GM12873 (cell line): ENCODE measurements around the gene EIF1AX.

Experiments used
- CTCF ChIP-seq: IDR thresholded peaks from 2 replicates; pipeline ENCODE4 v1.5.1; 2012; ENCODE audit warnings: low read depth, mild to moderate bottlenecking, moderate library complexity, low read length, control low read depth; ENCODE audit not compliant: insufficient read depth; ENCODE audit errors: missing control alignments

The EIF1AX gene

GRCh38 chrX:20127440-20127839 lies 14.2 kb downstream of the EIF1AX start:
- TF ChIP-seq CTCF: peak; percentile 17

GRCh38 chrX:20124964-20125363 lies 16.7 kb downstream of the EIF1AX start:
- no peak for TF ChIP-seq CTCF

GRCh38 chrX:20118065-20118824 lies 23.4 kb downstream of the EIF1AX start:
- no peak for TF ChIP-seq CTCF

- TF ChIP-seq CTCF: no peak
These were observed 24.9 kb downstream of the EIF1AX start, which contains the start of gene MAP7D2 for GRCh38 chrX:20116577-20117240. MAP7D2 (minus strand) TSS chrX:20116907; CDS start chrX:20116879, 28 bp downstream.

- no peak for TF ChIP-seq CTCF
These were observed 25.5 kb downstream of the EIF1AX start for GRCh38 chrX:20116087-20116576.

DNA sequence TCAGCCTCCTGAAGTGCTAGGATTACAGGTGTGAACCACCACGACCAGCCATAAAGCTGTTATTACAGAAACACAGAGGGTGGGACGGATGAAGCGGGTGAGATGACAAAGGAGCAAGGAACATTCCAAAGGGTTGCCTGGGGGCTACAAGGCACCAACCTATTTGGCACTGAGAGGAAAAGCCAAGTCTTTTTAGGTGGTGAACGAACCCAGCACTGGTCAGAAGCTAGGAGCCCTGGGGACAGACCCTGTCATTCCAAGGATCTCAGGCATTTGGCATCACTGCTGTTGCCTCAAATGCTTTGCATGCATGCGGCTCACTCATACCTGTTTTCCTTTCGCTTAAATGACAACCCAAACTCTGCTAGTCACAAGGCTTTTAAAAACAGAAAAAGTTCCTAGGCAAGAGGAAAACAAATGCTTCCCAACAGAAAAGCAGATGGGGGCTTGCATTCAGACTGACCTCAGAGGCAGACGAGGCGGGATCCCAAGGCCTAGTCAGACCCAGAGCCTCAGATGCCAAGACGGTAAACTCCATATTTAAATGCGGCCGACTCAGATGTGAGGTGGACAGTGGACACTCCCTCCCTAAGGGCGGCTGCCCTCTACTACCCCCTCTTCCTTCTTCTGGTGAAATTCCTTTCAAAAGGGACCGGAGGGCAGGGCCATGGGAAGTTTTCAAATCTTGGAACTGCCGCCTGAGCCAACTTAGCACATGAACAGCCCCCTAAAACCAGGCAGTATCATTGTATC lies 29.4 kb downstream of the EIF1AX start:
- no peak for TF ChIP-seq CTCF

DNA sequence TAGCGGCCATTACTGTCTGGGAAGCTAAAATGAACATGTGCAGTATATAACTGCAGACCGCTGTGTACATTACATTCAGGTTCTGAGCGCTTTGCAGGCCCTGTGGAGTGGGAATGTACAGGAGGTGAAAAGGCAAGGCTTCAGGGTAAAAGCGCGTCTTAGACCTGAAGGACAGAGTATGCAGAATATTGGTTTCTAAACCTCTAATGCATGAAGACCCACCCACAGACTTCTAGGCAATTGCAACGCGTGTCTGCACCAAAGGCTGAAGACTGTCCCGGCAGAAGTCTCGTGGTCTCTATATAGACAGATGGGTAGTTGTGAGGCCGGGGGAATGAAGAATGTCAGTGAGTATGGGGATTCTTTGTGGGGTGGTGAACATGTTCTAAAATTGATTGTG lies 30.4 kb downstream of the EIF1AX start:
- no peak for TF ChIP-seq CTCF
